NCI-H2196 treated with DMSO at 0.1 percent for 48 hours (cell line): ENCODE data around the gene RGS6.

Source experiments
- DNase-seq: peaks from one replicate; lab custom pipeline; 2025; ENCODE audit not compliant: unreplicated experiment; lab: John Stamatoyannopoulos, UW

Gene RGS6

DNA sequence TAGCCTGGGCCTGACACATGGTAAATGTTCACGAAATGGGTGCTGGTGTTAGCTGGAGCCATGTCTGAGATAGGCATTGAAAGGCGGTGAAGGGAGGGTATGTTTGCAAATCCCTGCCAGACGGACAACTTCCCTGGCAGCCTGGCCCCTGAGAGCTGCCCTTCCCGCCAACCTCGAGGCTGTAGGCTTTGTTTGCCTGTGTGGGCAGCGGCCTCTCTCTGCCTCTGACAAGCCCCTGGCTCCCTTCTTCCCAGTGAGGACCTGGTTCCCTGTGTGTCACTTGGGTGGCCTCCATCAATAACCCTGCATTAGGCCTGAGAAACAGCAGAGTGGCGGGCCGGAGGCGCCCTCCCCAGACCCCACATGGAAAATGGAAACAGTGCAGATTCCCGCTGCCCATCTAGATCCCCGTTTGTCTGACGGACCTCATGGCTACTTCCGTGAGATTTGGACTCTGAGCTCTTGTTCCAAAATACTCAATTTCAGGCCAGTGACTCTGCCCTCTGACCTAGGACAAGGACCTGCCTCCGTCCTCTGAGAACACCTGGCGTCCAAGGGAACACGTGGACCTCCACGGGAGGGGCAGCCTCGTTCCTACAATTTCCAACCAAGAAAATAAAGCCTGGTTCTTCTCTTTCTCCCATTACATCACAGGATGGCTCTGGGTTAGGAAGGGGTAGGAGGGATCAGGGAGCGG, 636.2 kb downstream of the RGS6 start:
- DNase-seq, result no peak

- no peak for DNase-seq
Measured at GRCh38 chr14:72573725-72574417, 641.6 kb downstream of the RGS6 start.

- DNase-seq, result no peak
Measured at GRCh38 chr14:72574715-72575114, 642.5 kb downstream of the RGS6 start.

DNA sequence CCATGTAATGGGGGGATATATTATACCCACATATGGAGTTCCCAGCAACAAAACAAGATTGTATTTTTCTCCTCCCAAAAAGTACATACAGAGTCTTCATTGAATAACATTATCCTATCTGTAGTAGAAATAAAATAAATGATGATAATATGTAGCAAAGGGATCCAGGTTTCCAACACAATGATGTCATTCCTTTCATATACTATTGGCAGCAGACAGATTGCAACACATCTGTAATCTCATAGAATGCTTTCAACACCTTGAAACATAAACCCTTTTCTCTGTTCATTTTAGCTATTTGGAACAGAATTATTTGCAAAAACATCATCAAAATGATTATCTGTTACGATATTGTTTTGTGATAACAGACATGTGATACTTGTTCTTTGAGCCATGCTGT, 644.0 kb downstream of the RGS6 start:
- DNase-seq, result no peak

DNA sequence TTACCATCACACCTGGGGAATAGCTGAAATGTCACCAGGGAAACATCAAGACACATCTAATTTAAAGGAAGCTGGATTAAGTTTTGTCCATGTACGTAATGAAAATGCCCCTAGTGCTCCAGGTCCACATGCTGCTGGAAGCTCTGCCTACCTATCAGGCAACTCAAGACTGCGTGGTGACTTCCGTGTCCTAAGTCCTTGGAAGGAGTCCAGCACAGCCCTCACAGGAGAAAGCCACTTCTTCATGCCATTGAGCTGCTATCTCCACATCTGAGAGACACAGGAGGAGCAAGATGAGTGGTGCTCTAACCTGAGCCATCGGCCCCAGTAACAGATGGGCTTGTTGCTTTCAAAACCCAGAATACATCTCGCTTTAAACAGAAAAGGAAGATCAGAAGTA, 645.3 kb downstream of the RGS6 start:
- no peak for DNase-seq

DNA sequence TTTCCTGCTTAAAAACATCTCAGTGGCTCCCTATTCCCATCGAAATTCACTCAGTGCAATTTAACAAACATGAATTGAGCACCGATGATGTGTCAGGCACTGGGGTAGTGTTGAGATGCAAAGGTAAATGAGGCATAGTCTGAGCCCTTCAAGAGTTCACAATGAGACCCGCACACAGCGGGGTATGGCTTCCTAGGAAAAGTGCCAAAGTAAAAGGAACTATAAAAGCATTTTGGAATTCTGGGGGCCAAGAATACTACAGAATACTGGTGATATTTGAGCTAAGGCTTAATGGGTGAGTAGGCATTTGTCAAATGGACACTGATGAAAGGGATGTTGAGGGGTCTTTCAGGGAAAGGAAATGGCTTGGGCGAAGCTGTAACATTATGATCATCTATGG, 646.3 kb downstream of the RGS6 start:
- DNase-seq, result no peak

DNA sequence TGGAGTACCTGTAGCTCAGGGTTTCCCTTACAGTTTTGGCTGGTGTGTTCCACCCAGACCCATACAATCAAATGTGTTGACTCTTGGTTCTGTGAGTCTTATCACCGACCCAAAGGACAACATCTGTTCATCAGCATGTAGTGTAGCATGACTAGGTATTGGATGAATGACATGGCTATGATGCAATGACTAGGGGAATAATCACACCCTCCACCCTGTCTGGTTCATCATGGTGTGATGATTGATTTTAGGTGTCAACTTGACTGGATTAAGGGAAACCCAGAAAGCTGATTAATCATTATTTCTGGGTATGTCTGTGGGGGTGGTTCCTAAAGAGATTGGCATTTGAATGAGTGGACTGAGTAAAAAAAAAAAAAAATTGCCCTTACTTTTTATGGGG, 650.4 kb downstream of the RGS6 start:
- DNase-seq, result no peak

GRCh38 chr14:72583316-72584272, 651.4 kb downstream of the RGS6 start:
- DNase-seq, result no peak

GRCh38 chr14:72588521-72588920, 656.3 kb downstream of the RGS6 start:
- no peak for DNase-seq

- no peak for DNase-seq
Measured at GRCh38 chr14:72589652-72590051, 657.4 kb downstream of the RGS6 start.

GRCh38 chr14:72590577-72590976, 658.3 kb downstream of the RGS6 start:
- DNase-seq, result no peak

GRCh38 chr14:72591391-72591790, 659.2 kb downstream of the RGS6 start:
- DNase-seq, result no peak

DNA sequence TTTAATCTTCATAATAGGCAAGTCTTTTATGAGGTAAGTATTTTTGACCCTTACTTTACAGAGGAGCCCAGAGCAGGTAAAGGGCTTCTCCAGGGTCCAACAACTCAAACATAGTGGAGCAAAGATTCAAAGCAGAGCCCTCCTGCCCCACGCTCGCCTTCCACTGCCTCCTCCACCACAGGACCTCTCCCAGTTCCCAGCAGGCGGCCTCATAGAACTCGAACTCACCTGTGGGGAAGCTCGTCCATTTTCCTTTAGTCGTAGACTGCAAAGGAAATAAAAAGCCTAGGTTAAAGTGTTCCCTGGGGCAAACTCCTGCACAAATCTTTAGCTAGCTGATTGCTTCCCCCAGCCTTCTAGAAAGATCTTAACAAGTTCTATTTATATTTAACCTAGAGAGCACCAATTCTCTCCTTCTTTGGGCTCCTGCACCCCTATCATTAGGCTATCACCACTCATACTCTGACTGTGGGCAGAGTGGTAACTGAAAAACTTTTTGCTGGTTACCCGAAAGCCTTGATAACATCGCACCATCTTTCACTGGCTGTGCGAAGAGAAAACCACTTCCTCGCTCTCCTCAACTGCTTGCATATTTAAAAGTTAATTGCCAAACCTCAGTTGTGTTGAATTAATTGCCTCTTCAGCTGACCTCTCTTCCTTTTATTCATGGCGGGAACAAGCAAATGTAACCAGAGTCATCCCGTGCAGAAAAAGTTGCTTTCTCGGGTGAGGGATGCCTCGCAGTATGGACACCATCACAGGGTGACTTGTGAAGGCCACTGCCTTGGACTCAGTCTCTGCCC, 662.1 kb downstream of the RGS6 start:
- no peak for DNase-seq

- DNase-seq, result no peak
Measured at GRCh38 chr14:72595152-72595862, 663.1 kb downstream of the RGS6 start.

GRCh38 chr14:72597252-72598233, 665.3 kb downstream of the RGS6 start:
- no peak for DNase-seq

- no peak for DNase-seq
Measured at GRCh38 chr14:72598306-72598705, 666.1 kb downstream of the RGS6 start.

DNA sequence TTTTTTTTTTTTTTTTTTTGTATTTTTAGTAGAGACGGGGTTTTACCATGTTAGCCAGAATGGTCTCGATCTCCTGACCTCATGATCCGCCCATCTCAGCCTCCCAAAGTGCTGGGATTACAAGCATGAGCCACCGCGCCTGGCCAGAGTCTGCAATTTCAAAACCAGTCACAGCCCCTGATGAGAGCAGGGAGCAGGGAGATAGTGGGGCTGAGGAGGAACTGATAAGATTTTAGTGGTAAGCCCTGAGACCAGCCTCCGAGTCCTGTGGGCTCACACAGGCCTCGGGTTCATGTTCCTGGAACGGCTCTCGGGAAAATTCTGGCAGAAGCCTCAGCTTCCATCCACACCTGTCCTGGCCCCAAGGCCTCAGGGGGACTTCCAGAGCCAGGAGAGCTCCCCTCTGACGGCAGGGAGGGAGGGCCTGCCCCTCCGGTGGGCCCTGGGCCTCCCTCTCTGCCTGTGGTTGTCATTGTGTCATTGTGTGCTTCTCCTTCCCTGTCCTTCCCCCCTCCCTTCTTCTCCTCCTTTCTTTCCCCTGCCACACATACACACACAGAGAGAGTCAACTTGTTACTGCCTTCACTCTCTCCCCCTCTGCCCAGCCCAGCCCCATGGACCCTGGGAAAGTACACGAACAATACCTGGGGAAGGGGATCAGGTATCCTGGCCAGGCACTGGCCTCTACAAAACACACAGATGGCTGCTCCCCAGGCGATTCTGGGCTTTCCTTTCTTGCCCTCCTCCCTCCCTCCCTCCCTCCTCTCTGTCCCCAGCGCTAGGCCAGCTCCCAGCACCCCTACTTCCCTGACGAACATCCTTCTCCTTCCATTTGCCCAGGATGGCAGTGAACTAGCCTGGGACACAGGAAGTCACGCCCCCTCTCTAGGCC, 667.6 kb downstream of the RGS6 start:
- DNase-seq, result no peak
